B cell (primary cell): ENCODE results near the gene NOD2.

Source experiments
- EZH2 ChIP-seq: IDR thresholded peaks from 2 replicates; pipeline ENCODE4 v1.6.1; 2012; ENCODE audit warnings: borderline replicate concordance, low read depth, mild to moderate bottlenecking, moderate library complexity, low read length; ENCODE audit not compliant: insufficient read depth, poor library complexity, severe bottlenecking
- TF ChIP-seq, protein P1 (sequence below): fragments of 200-600 bp; IDR thresholded peaks from one replicate; pipeline ENCODE4 v1.8.0; 2022; ENCODE audit warnings: antibody characterized with exemption, mild to moderate bottlenecking

DNA sequence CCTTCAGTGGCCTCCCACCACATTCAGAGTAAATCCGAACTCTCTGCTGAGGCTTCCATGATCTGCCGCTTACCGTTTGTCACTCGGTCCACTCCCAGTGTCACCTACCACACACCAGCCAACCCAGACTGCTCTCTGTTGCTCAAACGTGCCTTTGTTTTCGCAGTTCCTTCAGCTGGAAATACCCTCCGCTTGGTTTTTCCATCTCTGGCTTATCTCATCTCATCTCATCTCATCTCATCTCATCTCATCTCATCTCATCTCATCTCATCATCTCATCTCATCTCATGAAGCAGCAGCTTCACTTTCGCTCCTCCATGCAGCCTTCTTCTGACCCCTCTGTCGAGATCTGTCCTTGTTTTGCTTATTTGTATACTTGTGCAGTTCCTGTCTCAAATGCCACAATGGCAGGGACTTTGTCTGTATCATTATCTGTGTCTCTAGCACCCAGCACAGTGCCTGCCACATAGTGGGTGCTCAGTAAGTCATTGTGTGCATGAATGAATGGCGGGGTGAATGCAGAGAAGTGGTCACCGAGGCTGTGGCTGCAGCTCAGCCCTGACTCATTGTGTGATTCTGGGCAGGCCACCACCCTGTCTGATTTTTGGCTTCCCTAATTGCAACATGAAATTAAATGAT, 8.5 kb upstream of the NOD2 start:
- TF ChIP-seq, protein P1, sequence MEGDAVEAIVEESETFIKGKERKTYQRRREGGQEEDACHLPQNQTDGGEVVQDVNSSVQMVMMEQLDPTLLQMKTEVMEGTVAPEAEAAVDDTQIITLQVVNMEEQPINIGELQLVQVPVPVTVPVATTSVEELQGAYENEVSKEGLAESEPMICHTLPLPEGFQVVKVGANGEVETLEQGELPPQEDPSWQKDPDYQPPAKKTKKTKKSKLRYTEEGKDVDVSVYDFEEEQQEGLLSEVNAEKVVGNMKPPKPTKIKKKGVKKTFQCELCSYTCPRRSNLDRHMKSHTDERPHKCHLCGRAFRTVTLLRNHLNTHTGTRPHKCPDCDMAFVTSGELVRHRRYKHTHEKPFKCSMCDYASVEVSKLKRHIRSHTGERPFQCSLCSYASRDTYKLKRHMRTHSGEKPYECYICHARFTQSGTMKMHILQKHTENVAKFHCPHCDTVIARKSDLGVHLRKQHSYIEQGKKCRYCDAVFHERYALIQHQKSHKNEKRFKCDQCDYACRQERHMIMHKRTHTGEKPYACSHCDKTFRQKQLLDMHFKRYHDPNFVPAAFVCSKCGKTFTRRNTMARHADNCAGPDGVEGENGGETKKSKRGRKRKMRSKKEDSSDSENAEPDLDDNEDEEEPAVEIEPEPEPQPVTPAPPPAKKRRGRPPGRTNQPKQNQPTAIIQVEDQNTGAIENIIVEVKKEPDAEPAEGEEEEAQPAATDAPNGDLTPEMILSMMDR, result no peak
- TF ChIP-seq EZH2, result no peak
